Esophagus muscularis mucosa (tissue), 4 donors: ENCODE data around the gene KDM4D.
A peak's percentile ranks its signal among the peaks of the same experiment; 100 is the strongest.

Experiments used
- CTCF ChIP-seq, 3 experiments: fragments of 200-600 bp in 2 of 3; fragments of 450-650 bp in 1 of 3; sonication (generic) in 2 of 3; IDR thresholded peaks; one replicate each; pipeline ENCODE4 v1.5.1; 2017 to 2019; ENCODE audit warnings: antibody characterized with exemption in 3 of 3, mild to moderate bottlenecking in 2 of 3, moderate library complexity in 1 of 3
- EP300 ChIP-seq: sonication (generic); formaldehyde crosslinking; IDR thresholded peaks from one replicate; pipeline ENCODE4 v1.6.1; 2017; ENCODE audit warnings: antibody characterized with exemption
- POLR2A ChIP-seq: fragments of 450-650 bp; IDR thresholded peaks from one replicate; pipeline ENCODE4 v1.6.1; 2017; ENCODE audit warnings: antibody characterized with exemption, moderate library complexity, mild to moderate bottlenecking, low read depth
- POLR2AphosphoS5 ChIP-seq, 2 donors: sonication (generic); formaldehyde crosslinking; IDR thresholded peaks; one replicate each; pipeline ENCODE4 v1.6.1; 2017; ENCODE audit warnings: antibody characterized with exemption in 2 of 2

GRCh38 chr11:94933223-94934130, 40.0 kb upstream of the KDM4D start:
- no peak for TF ChIP-seq CTCF (IDR thresholded peaks at IDR 0.05)
- TF ChIP-seq POLR2A = no peak
- peak in 1 of 2 donors; percentile 25 for TF ChIP-seq POLR2AphosphoS5 (IDR thresholded peaks at IDR 0.05)
- no peak for TF ChIP-seq EP300
